ENCODE measurements around the gene SPTBN2.

DNA sequence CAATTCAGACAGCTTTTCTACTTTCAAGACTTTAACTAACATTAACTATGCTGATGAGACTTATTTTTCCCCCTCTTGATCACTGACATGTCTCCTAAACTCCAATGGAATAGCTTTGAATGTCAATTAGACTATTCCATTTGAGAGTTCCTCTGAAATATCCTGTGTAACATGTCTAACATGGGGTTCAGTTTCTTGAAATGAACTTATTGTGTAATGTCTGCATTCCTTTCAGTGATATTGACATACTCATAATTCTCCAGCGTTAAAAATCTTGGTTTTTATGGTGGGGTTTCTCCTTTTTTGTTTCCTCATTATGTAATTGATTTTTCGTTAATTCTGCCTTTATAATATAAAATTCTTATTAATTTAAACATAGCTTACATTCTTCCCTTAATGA lies 37.7 kb upstream of the SPTBN2 start:
- TF ChIP-seq CTCF (IDR thresholded peaks at IDR 0.05) (no peak), POLR2A (IDR thresholded peaks at IDR 0.05) (no peak), EP300 (IDR thresholded peaks at IDR 0.05) (no peak)

Measured in ovary (tissue), 3 donors.